AG09309 (cell line): ENCODE data around the gene LYZL1.
"Not testable (repeated sequence)": the region's sequence is repeated elsewhere in the genome, so short reads cannot be mapped to it uniquely, and the experiment has no call there.

Experiments used
- DNase-seq: peaks from one replicate; pipeline ENCODE4 v3.0.0-alpha.2; 2010; ENCODE audit warnings: low read depth
- H3K4me3 ChIP-seq: 2 replicates; pipeline ENCODE4 v1.5.1; 2011; ENCODE audit warnings: mild to moderate bottlenecking, low read depth, low read length, moderate library complexity; ENCODE audit not compliant: control insufficient read depth
- CTCF ChIP-seq: IDR thresholded peaks from 2 replicates; pipeline ENCODE4 v1.5.1; 2011; ENCODE audit warnings: mild to moderate bottlenecking, low read depth, low read length, inconsistent platforms; ENCODE audit not compliant: insufficient read depth, control insufficient read depth; ENCODE audit errors: missing control alignments

LYZL1 gene

GRCh38 chr10:29327746-29328102, 38.9 kb downstream of the LYZL1 start:
- no peak overlapping the region for H3K4me3 ChIP-seq
- DNase-seq: no peak
- no peak for TF ChIP-seq CTCF

DNA sequence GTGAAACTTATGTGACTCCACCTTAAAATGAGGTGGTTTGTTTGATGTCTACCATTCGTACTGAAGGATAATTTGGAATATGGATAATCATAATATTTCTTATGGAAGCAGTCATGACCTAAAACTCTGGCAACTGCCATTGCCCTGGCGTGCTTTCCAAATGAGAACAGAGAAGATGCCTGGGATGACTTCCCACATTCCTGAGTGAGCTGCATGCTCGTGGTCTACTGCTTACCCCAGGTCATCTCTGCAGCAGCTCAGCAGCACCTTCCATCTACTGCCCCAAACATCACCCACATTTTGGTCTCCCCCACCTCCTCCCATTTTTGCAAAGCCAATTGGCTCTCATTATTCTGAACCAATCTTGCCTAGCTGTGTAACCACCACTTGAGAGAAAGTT, 40.1 kb downstream of the LYZL1 start:
- DNase-seq: peak; percentile 47
- H3K4me3 ChIP-seq: no peak overlapping the region
- TF ChIP-seq CTCF: no peak

- TF ChIP-seq CTCF: no peak
- no peak overlapping the region for H3K4me3 ChIP-seq
- DNase-seq: peak; percentile 23
These were observed 40.5 kb downstream of the LYZL1 start for GRCh38 chr10:29329420-29329819.

GRCh38 chr10:29332061-29332760, 43.3 kb downstream of the LYZL1 start:
- TF ChIP-seq CTCF: no peak
- H3K4me3 ChIP-seq: no peak overlapping the region
- DNase-seq: no peak

DNA sequence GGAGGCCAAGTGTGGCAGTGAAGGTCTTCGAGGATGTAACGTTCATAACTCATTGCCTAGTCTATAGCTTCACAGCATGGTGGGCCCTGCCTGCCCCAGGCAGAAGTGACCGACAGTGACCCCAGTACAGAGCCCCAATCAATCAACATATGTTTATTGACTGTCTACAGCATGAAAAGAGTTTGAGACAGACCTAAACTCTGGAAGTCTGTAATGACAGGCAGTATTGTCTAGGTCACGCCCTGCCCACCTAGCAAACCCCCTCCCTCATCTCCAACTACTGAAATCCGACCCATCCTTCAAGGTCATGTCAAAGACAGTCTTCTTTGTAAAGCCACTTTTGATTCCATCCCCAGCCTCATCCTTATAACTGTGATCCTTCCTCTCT, 43.9 kb downstream of the LYZL1 start:
- TF ChIP-seq CTCF: no peak
- H3K4me3 ChIP-seq: no peak overlapping the region
- no peak for DNase-seq

GRCh38 chr10:29337526-29337925, 48.7 kb downstream of the LYZL1 start:
- not testable (repeated sequence) for DNase-seq, H3K4me3 ChIP-seq

DNA sequence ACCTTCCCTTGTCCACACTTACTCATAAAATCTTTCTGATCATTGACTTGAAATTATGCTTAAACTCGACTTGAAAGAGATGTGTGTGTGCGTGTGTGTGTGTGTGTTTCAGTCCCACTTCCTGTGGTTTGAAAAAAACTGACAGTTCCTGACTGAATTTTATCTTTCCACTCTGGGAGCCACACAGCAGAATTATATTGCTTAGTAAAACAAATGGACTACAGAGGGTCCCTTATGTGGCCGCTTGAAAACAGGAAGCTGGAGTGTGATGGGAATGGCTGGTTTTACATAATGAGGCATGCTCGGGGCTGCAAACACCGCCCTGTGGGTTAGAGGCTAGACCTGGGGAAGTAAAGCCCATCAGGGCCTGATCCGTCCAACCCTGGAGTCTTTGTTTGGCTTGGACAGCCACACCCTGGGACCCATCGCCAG, 54.8 kb downstream of the LYZL1 start:
- DNase-seq: no peak
- no peak overlapping the region for H3K4me3 ChIP-seq
- no peak for TF ChIP-seq CTCF
